SJSA1 (cell line): ENCODE results near the gene CCDC50. TPM values are rescaled to one million over a fixed set of nuclear protein-coding genes. Genes with fewer than 3 reads are reported as not detected.

Experiments
- DNase-seq, 2 experiments: peaks; one replicate each; pipeline ENCODE4 v3.0.0-alpha.2; 2015 to 2020; ENCODE audit warnings: low spot score in 2 of 2, low read depth in 1 of 2
- H3K27ac ChIP-seq: fragments of 250-450 bp; sonication (Bioruptor Pico); 2 replicates; pipeline ENCODE4 v1.5.1; 2020; ENCODE audit warnings: mild to moderate bottlenecking, moderate library complexity
- H3K27me3 ChIP-seq: fragments of 250-450 bp; sonication (Bioruptor Pico); replicated peaks from 2 replicates; pipeline ENCODE4 v1.5.1; 2020; ENCODE audit warnings: mild to moderate bottlenecking, moderate library complexity
- H3K36me3 ChIP-seq: fragments of 250-450 bp; sonication (Bioruptor Pico); 2 replicates; pipeline ENCODE4 v1.5.1; 2020; ENCODE audit warnings: mild to moderate bottlenecking
- H3K4me1 ChIP-seq: fragments of 250-450 bp; sonication (Bioruptor Pico); replicated peaks from 2 replicates; pipeline ENCODE4 v1.6.1; 2021; ENCODE audit warnings: mild to moderate bottlenecking
- H3K4me3 ChIP-seq: fragments of 250-450 bp; sonication (Bioruptor Pico); 2 replicates; pipeline ENCODE4 v1.5.1; 2020; ENCODE audit warnings: mild to moderate bottlenecking
- H3K9me3 ChIP-seq: fragments of 250-450 bp; sonication (Bioruptor Pico); replicated peaks from 2 replicates; pipeline ENCODE4 v1.5.1; 2020; ENCODE audit warnings: mild to moderate bottlenecking
- total RNA-seq: library from RNA; depleted of rRNA; stranded (reverse); fragments of >200 nt; shearing (Covaris generic); gene quantifications from 2 replicates; pipeline ENCODE4 v1.2.3, GENCODE V29; 2014

Gene CCDC50
- total RNA-seq, 1 experiment from 2014 or later, result 132 TPM

DNA sequence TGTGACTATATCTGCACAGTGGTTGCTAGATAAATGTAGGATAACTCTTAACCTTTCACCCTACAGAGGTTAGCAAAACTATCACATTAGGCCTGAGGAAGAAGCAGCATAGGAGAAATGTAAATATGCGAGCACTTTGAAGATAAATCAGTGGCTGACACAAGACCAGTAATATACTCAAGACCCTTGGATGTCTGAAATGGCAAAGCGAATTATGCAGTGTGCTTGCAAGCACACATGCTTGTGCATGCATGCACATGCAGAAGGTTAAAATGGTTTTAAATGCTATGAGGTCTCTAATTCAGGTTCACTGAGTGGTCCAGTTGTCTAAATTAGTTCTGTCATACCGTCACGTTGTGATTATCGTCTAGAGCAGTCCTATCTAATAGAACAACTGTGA is 14.7 kb downstream of the CCDC50 start:
- Histone ChIP-seq H3K9me3 (no peaks in the 10 kb centered on the region), H3K4me1 (peaks cover 11% of the 10 kb centered on the region), H3K27ac (no peak overlapping the region), H3K4me3 (no peak overlapping the region), H3K27me3 (no peaks in the 10 kb centered on the region), H3K36me3 (no peaks in the 10 kb centered on the region)
- DNase-seq, result no peak

DNA sequence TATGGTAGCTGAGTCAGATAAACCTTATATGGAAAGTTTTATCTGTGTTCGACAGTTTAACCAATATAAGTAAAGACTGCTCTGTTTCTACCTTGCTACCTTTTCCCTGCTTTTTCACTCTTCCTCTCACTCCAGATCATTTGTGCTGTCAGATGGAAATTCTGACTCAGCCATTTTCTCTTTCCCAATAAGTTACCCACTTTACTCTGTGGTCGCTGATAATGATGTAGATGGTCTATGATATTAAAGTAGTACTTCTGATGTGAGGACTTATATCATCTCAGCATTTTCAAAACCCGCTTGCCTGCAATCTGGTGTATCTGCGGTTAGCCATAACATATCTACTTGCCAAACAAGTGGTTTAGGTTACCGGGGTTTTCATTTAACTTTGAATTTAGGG is 16.1 kb downstream of the CCDC50 start:
- Histone ChIP-seq H3K9me3 (no peaks in the 10 kb centered on the region), H3K4me3 (no peak overlapping the region), H3K4me1 (peaks cover 17% of the 10 kb centered on the region), H3K27me3 (no peaks in the 10 kb centered on the region), H3K36me3 (no peaks in the 10 kb centered on the region), H3K27ac (no peak overlapping the region)
- DNase-seq, result no peak

DNA sequence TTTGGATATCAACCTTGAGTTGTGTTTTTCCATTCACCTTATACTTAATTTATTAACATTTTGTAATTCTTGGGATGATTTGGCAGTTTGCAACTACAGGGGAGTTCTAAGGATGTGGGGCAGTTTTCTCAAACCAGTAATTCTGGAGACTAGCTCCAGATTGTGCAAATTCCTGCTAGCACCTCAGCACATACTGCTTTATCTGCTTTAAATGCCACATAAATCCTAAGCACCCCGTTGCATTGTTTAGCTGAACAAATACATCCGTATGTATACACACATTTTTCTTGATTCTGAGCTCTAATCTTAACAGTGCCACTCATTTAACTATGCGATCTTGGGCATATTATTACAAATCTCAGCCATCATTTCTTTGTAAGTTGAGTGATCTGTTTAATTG is 18.0 kb downstream of the CCDC50 start:
- no peak for DNase-seq
- no peaks in the 10 kb centered on the region for H3K27me3 ChIP-seq
- peaks cover 35% of the 10 kb centered on the region for H3K4me1 ChIP-seq
- no peaks in the 10 kb centered on the region for H3K36me3 ChIP-seq
- no peak overlapping the region for H3K27ac ChIP-seq
- H3K9me3 ChIP-seq, result no peaks in the 10 kb centered on the region
- H3K4me3 ChIP-seq, result no peak overlapping the region

DNA sequence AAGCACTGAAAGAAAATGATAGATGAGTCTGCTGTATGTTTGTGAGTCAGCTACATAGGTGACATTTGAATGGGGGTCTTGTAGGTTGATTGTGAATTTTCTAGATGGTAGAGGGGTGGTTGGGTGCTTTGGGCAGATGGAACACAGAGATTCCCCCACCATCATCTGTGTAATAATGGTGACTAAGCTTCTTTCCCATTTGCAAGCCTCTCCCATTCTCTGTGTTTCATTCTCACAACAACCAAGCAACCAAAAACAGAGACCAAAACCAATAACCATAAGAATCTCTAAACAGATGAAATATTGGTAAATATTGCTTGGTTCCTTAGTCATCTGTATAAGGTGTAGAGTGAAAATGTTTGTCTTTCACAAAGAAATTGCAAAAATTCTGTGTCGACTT is 18.9 kb downstream of the CCDC50 start:
- Histone ChIP-seq H3K36me3 (no peaks in the 10 kb centered on the region), H3K27ac (no peak overlapping the region), H3K9me3 (no peaks in the 10 kb centered on the region), H3K4me1 (peaks cover 35% of the 10 kb centered on the region), H3K27me3 (no peaks in the 10 kb centered on the region), H3K4me3 (no peak overlapping the region)
- DNase-seq, result no peak

DNA sequence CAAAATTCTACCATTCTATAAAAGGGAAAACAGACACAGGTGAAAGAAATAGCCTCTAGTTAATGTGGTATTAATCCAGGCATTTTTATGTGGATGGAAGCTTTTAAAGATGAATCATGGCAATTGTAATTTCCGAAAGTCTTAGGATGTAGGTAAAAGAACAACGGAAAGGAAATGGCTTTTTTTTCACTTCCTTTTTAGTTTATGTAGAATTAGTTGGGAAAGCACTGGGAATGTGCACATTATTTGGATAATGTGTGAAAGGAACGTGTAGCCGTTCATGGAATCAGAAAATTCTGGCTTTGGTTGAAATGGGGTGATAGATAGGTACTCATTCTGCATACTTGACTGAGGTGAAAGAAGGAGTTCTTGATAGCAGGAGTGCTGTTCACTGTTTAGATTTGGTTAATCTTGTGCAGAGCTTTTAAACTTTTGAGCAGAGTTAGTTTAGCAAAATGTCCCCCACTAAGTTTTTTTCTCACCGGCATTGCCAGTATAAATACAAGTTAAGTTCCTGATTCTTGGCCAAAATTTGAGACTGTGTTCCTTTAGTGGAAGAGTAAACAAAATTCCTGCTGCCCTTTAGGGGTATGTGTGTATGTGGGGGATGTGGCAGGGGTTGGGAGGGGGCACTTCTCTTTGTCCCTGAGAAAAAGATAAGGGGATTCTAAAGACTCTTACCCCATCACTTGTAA is 21.3 kb downstream of the CCDC50 start:
- H3K4me3 ChIP-seq, result no peak overlapping the region
- H3K36me3 ChIP-seq, result no peaks in the 10 kb centered on the region
- no peaks in the 10 kb centered on the region for H3K9me3 ChIP-seq
- peak in 1 of 2 experiments; percentile 20 for DNase-seq
- H3K4me1 ChIP-seq, result peaks cover 38% of the 10 kb centered on the region
- H3K27ac ChIP-seq, result peak overlapping the region; percentile 30
- no peaks in the 10 kb centered on the region for H3K27me3 ChIP-seq

DNA sequence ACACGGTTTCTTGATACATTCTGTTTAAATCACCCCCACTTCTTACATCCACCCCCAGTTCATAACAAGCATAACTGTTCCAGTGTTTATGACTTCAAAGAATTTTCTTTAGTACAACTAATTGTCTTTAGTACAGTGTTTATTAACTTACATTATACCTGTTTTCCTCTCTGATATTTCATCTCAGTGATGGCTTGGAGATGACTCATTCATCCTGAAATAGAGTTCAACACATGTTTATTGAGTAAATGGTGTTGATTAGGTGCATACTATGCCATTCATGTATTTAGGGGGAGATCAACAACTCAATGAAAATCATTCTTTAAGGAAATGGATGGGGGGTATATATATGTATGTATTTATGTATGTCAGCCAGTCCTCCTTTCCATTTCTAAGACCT is 22.8 kb downstream of the CCDC50 start:
- no peaks in the 10 kb centered on the region for H3K9me3 ChIP-seq
- no peak overlapping the region for H3K27ac ChIP-seq
- H3K4me1 ChIP-seq, result peaks cover 53% of the 10 kb centered on the region
- no peak for DNase-seq
- H3K4me3 ChIP-seq, result no peak overlapping the region
- no peaks in the 10 kb centered on the region for H3K27me3 ChIP-seq
- H3K36me3 ChIP-seq, result no peaks in the 10 kb centered on the region

- H3K4me1 ChIP-seq, result peaks cover 59% of the 10 kb centered on the region
- no peak overlapping the region for H3K4me3 ChIP-seq
- no peaks in the 10 kb centered on the region for H3K9me3 ChIP-seq
- no peaks in the 10 kb centered on the region for H3K27me3 ChIP-seq
- H3K27ac ChIP-seq, result no peak overlapping the region
- peaks cover 11% of the 10 kb centered on the region for H3K36me3 ChIP-seq
- no peak for DNase-seq
Observed at GRCh38 chr3:191353022-191353777, 24.0 kb downstream of the CCDC50 start.

DNA sequence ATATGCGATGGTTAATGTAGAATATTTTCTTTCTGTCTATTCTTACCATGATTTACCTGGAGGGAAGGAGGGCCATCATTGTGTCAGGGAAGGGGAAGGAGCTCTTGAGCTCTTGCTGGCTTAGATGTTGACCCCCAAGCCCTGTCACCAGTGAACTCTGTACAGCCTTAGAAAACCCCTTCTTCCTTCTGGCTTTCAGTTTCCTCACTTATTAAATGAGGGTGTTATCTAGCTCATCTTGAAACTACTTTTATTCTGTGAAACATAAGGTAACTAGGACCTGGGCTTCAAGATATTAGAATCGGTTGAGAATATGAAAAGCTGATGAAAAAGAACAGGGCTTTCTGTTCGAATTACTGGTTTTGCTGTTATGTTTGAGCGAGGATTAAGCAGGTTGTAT is 26.2 kb downstream of the CCDC50 start:
- no peaks in the 10 kb centered on the region for H3K9me3 ChIP-seq
- H3K4me1 ChIP-seq, result peaks cover 52% of the 10 kb centered on the region

GRCh38 chr3:191356631-191357439 is 27.6 kb downstream of the CCDC50 start:
- Histone ChIP-seq H3K4me1 (peaks cover 38% of the 10 kb centered on the region), H3K4me3 (no peak overlapping the region), H3K27me3 (no peaks in the 10 kb centered on the region), H3K36me3 (peaks cover 46% of the 10 kb centered on the region), H3K27ac (peak overlapping the region; percentile 70), H3K9me3 (no peaks in the 10 kb centered on the region)
- peak; percentile 52 to 55 for DNase-seq

More for the DNA sequence above, 26.2 kb downstream of the CCDC50 start:
- H3K27ac ChIP-seq, result no peak overlapping the region
- no peaks in the 10 kb centered on the region for H3K27me3 ChIP-seq
- H3K36me3 ChIP-seq, result peaks cover 33% of the 10 kb centered on the region
- DNase-seq, result no peak
- H3K4me3 ChIP-seq, result no peak overlapping the region

- no peaks in the 10 kb centered on the region for H3K9me3 ChIP-seq
- H3K4me1 ChIP-seq, result peaks cover 34% of the 10 kb centered on the region
- no peaks in the 10 kb centered on the region for H3K27me3 ChIP-seq
- no peak overlapping the region for H3K4me3 ChIP-seq
- no peak for DNase-seq
- H3K36me3 ChIP-seq, result peaks cover 52% of the 10 kb centered on the region
- no peak overlapping the region for H3K27ac ChIP-seq
Observed at GRCh38 chr3:191357909-191358308, 28.7 kb downstream of the CCDC50 start.

DNA sequence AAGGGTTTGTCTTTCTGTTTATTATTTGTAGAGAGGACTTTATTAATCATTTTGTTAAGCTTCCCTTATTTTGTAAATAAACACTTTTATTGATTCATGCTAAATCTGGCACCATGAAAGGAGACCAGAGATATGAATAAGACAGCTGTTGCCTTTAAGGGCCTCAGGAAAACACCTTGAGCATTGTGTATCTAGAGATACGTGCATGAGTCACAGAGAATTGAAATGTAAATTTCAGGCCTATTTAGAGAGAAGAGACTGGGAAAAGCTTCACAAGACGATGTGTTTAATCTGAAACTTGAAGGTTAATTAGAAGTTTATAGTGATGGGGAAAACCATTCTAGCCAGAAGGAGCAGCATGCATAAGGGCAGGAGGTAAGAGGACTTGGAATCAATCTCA is 29.7 kb downstream of the CCDC50 start:
- Histone ChIP-seq H3K27ac (no peak overlapping the region), H3K4me3 (no peak overlapping the region), H3K27me3 (no peaks in the 10 kb centered on the region), H3K36me3 (peaks cover 60% of the 10 kb centered on the region), H3K9me3 (no peaks in the 10 kb centered on the region), H3K4me1 (peaks cover 34% of the 10 kb centered on the region)
- DNase-seq, result no peak

GRCh38 chr3:191360620-191361019 is 31.4 kb downstream of the CCDC50 start:
- Histone ChIP-seq H3K27me3 (no peaks in the 10 kb centered on the region), H3K4me3 (no peak overlapping the region), H3K4me1 (peaks cover 31% of the 10 kb centered on the region), H3K27ac (no peak overlapping the region), H3K9me3 (no peaks in the 10 kb centered on the region), H3K36me3 (peaks cover 69% of the 10 kb centered on the region)
- no peak for DNase-seq

DNA sequence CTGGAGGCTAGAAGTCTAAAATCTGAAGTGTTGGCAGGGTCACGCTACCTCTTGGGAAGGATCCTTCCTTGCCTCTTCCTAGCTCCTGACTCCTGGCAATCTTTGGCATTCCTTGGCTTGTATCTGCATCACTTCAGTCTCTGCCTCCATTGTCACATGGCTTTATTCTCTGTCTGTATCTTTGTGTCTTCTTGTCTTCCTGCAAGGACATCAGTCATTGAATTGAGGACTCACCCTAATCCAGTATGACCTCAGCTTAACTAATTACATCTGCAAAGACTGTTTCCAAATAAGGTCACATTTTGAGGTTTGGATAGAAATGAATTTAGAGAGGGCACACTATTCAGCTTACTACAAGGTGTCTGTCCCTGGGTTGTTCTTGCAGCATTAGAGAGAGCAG is 32.3 kb downstream of the CCDC50 start:
- Histone ChIP-seq H3K36me3 (peaks cover 78% of the 10 kb centered on the region), H3K27me3 (no peaks in the 10 kb centered on the region), H3K4me3 (no peak overlapping the region), H3K27ac (no peak overlapping the region), H3K9me3 (no peaks in the 10 kb centered on the region), H3K4me1 (peaks cover 23% of the 10 kb centered on the region)
- no peak for DNase-seq

- DNase-seq, result no peak
- H3K4me1 ChIP-seq, result peaks cover 23% of the 10 kb centered on the region
- no peak overlapping the region for H3K27ac ChIP-seq
- H3K9me3 ChIP-seq, result no peaks in the 10 kb centered on the region
- H3K4me3 ChIP-seq, result no peak overlapping the region
- no peaks in the 10 kb centered on the region for H3K27me3 ChIP-seq
- H3K36me3 ChIP-seq, result peaks cover 83% of the 10 kb centered on the region
Observed at GRCh38 chr3:191362037-191362436, 32.8 kb downstream of the CCDC50 start.
